Measurements from ENCODE around the gene HSF5. TPM values are rescaled to one million over a fixed set of nuclear protein-coding genes. Genes with fewer than 3 reads are reported as not detected.

HSF5 gene
- total and polyA plus RNA-seq, 7 donors, result under 0.01 to 0.29 TPM; not detected in 5

DNA sequence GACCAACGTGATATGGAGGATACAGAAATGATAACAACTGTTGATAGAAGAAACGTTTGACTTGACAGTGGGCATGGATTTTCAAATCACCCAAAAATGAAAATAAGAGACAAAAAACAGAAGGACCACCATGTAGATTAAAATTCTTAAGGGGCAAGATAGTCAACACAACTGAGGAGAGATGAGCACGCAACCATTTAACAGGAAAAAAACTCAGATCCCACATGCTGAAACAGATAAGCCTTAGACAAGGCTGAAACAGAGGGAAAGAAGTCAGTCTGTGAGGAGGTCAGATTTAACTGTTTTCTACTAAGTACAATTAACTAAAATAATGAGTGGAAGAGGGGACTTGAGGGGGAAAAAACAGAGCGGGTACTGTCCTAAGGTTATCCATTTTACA, 92.0 kb downstream of the HSF5 start:
- H3K4me1 ChIP-seq, result no peaks in the 10 kb centered on the region
- no peak overlapping the region for H3K4me3 ChIP-seq
- no peak overlapping the region for H3K27ac ChIP-seq
- TF ChIP-seq, protein P1, sequence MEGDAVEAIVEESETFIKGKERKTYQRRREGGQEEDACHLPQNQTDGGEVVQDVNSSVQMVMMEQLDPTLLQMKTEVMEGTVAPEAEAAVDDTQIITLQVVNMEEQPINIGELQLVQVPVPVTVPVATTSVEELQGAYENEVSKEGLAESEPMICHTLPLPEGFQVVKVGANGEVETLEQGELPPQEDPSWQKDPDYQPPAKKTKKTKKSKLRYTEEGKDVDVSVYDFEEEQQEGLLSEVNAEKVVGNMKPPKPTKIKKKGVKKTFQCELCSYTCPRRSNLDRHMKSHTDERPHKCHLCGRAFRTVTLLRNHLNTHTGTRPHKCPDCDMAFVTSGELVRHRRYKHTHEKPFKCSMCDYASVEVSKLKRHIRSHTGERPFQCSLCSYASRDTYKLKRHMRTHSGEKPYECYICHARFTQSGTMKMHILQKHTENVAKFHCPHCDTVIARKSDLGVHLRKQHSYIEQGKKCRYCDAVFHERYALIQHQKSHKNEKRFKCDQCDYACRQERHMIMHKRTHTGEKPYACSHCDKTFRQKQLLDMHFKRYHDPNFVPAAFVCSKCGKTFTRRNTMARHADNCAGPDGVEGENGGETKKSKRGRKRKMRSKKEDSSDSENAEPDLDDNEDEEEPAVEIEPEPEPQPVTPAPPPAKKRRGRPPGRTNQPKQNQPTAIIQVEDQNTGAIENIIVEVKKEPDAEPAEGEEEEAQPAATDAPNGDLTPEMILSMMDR (IDR thresholded peaks at IDR 0.05), result no peak
- no peak for TF ChIP-seq POLR2AphosphoS5 (IDR thresholded peaks at IDR 0.05)
- no peak for TF ChIP-seq POLR2A (IDR thresholded peaks at IDR 0.05)
- TF ChIP-seq EP300 (IDR thresholded peaks at IDR 0.05), result no peak
- intact Hi-C loops (cut with DNase I), result no loop called here
- no peaks in the 10 kb centered on the region for H3K36me3 ChIP-seq
- DNase-seq, result no peak
- peaks cover 0 to 4% (median 0%) of the 10 kb centered on the region in 3 donors for H3K27me3 ChIP-seq
- WGBS, 2 donors, result 47 to 81% methylated on average over 4 of the region's 4 CpGs
- no peaks in the 10 kb centered on the region for H3K9me3 ChIP-seq

DNA sequence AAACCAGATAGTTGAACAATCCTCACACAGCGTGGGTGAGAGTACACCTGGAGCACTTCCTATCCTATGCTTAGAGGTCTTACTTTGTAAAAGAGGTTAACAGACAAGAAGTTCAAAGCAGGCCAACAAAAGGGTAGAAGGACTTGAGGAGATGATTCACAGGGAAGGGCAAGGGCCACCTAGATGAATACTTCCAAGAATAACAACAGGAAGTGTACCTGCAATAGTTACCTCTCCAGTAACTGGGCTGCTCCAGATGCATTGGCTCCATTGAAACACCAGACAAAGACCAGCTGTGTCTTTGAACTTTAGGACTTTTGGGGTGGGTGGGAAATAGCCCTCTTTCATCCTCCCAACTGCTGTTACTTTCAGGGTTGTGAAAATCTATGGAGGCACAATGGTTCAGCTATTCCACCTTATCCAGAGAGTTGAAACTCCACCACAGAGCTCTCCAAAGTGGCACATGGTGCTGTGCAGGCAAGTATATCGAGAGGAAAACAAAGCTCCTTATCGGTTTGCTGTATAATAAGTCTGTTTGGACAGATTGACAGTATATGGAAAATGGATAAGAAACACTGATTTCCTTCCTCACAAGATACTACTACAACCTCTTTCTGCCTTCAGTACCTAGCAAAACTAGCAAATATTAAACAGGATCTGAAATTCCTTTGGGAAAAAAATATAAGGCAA, 93.5 kb downstream of the HSF5 start:
- no peak overlapping the region for H3K4me3 ChIP-seq
- 23 to 70% methylated on average over 3 of the region's 3 CpGs for WGBS, 2 donors
- no peak for DNase-seq
- no peak overlapping the region for H3K27ac ChIP-seq
- H3K9me3 ChIP-seq, result no peaks in the 10 kb centered on the region
- no peaks in the 10 kb centered on the region for H3K36me3 ChIP-seq
- intact Hi-C loops (cut with DNase I), result no loop called here
- no peak for TF ChIP-seq EP300 (IDR thresholded peaks at IDR 0.05)
- TF ChIP-seq, protein P1 (IDR thresholded peaks at IDR 0.05), result no peak
- no peak for TF ChIP-seq POLR2A (IDR thresholded peaks at IDR 0.05)
- no peak for TF ChIP-seq POLR2AphosphoS5 (IDR thresholded peaks at IDR 0.05)
- no peaks in the 10 kb centered on the region for H3K4me1 ChIP-seq
- peaks cover 0 to 4% (median 0%) of the 10 kb centered on the region in 3 donors for H3K27me3 ChIP-seq

DNA sequence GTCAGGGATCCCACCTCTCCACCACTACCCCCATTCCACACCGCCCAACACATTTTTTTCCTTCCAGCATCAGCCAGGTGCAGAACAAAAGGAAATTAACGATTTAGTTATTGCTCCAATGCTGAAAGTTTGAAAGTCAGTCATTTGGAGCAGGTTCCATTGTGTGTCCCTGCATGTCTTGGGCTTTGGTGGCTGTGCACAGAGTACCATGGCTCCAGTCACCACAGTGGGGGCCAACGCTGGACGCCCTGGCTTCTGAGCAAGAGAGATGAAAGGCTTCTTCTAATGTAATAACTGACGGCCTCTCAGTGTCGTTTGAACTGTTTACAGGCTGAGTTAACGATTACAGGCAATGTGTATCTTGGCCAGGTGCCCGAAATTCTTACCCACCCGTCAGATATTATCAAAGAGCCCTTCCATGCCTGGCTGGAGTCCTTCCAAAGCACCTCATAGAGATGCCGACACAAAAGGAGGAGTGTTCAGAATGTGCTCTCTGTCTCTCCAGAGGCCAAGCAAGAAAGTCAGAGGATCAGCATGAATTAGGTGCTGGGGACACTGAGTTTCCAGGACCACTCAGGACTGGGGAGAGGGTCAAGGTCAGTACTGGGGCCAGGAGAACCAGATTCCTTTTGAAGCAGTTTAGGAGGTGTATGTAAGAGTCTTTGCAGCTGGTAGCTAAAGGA, 96.8 kb downstream of the HSF5 start:
- Histone ChIP-seq H3K27ac (no peak overlapping the region), H3K4me1 (no peaks in the 10 kb centered on the region), H3K27me3 (peaks cover 0 to 9% (median 0%) of the 10 kb centered on the region in 3 donors), H3K9me3 (no peaks in the 10 kb centered on the region), H3K4me3 (no peak overlapping the region), H3K36me3 (no peaks in the 10 kb centered on the region)
- intact Hi-C loops (cut with DNase I), result no loop called here
- no peak for DNase-seq
- WGBS, 2 donors, result 14 to 61% methylated on average over 10 of the region's 10 CpGs
- TF ChIP-seq POLR2AphosphoS5 (IDR thresholded peaks at IDR 0.05), result no peak
- TF ChIP-seq, protein P1 (IDR thresholded peaks at IDR 0.05), result no peak
- no peak for TF ChIP-seq EP300 (IDR thresholded peaks at IDR 0.05)
- TF ChIP-seq POLR2A (IDR thresholded peaks at IDR 0.05), result no peak

DNA sequence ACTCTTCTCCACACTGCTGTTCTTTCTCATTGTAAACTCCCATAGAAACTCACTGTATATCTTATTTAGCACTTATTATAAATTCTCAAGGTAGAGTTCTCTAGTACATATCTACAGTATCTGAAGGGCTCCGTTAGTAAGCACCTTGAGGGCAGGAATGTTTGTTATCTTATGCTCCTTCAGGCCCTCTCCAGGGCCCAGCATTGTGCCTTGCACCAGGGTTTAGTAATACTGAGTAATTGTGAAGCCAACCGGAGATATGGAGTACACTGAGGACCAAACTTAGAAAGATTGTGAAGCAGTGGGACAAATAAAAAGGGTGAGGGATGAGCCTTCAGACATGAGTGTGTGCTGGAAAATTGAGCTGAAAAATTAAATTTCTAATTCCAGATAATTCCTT, 97.3 kb downstream of the HSF5 start:
- TF ChIP-seq, protein P1 (IDR thresholded peaks at IDR 0.05), result no peak
- no peak for TF ChIP-seq POLR2A (IDR thresholded peaks at IDR 0.05)
- TF ChIP-seq POLR2AphosphoS5 (IDR thresholded peaks at IDR 0.05), result no peak
- no peak for TF ChIP-seq EP300 (IDR thresholded peaks at IDR 0.05)
- 27 to 79% methylated on average over 2 of the region's 2 CpGs for WGBS, 2 donors
- Histone ChIP-seq H3K27ac (no peak overlapping the region), H3K36me3 (no peaks in the 10 kb centered on the region), H3K27me3 (peaks cover 0 to 9% (median 0%) of the 10 kb centered on the region in 3 donors), H3K4me1 (no peaks in the 10 kb centered on the region), H3K4me3 (no peak overlapping the region), H3K9me3 (no peaks in the 10 kb centered on the region)
- intact Hi-C loops (cut with DNase I), result no loop called here
- DNase-seq, result no peak
